ENCODE measurements around the gene KLHL22. TPM values are rescaled to one million over a fixed set of nuclear protein-coding genes. Genes with fewer than 3 reads are reported as not detected.
"Not testable (repeated sequence)": the region's sequence is repeated elsewhere in the genome, so short reads cannot be mapped to it uniquely, and the experiment has no call there.

The KLHL22 gene
- total RNA-seq, result 10 to 100 TPM; 18.0 to 20.2 TPM

DNA sequence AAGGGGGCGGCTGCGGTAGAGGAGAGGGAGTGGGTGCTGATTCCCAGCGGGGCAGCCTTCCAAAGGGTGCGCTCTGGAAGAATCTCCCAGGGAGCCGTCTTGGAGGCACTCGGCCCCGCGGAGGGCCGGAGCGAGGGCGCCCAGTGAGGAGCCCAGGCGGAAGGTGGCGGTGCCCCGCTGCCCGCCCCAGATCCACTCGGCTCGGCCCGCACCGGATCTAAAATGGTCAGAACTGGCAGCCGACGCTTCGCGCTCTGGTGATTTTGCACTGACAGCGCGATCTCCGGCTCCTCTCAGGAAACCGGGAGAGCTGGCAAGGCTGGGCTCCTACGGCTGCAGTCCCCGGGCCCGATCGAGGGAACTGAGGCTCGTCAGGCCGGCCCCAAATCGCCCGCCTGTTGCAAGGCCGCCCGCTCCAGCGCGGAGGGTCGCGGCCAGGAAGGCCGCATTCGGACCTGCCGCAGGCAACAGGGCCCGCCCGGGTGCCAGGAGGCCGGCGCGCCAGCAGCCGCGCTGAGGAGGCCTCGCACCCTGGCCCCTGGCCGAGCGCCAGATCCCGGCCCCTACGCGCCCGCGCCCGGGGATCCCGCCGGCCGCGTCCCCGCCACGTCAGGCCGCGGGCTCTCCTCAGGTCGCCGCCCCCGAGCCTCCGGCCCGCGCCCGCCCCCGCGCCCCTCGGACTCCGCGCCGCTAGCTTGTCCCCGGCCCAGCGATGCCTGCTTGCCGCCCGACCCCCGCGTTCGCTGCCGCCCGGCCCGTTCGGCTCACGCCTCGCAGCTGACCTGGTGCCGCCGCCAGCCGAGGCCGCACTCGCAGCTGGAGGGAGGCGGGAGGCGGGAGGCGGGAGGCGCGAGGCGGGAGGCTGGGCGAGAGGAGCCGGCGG lies at the start of gene KLHL22:
TSS of gene KLHL22 (minus strand) at position 818 of the 883 bp plus-strand sequence. CDS start 6,584 bp downstream, outside the sequence.
- no peaks in the 10 kb centered on the region for H3K9me3 Mint-ChIP-seq
- ATAC-seq (peak in 1 of 2 donors; percentile 41), DNase-seq (ENCODE audit: low spot score in 2 of 2) (peak; percentile 41 to 62)
- peak within 1 kb of the TSS; percentile 69 to 90 for H3K27ac Mint-ChIP-seq
- peaks cover 0 to 6% of the 10 kb centered on the region in 2 donors for H3K36me3 Mint-ChIP-seq

DNA sequence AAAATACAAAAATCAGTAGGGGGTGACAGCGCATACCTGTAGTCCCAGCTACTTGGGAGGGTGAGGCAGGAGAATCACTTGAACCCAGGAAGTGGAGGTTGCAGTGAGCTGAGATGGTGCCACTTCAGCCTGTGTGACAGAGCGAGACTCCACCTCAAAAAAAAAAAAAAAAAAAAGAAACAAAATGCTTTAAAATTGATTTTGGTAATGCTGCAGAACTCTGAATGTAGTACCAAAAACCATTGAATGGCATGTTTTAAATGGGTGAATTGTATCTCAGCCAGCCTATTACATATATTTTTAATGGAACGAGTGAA lies 49.7 kb upstream of the KLHL22 start:
- H3K36me3 Mint-ChIP-seq, result peaks cover 0 to 45% of the 10 kb centered on the region in 2 donors
- ATAC-seq; H3K27ac Mint-ChIP-seq; DNase-seq (ENCODE audit: low spot score in 2 of 2); H3K9me3 Mint-ChIP-seq: not testable (repeated sequence)

- DNase-seq (ENCODE audit: low spot score in 2 of 2) (no peak), ATAC-seq (no peak)
- Mint-ChIP-seq H3K27ac (peak overlapping the region; percentile 44 to 83), H3K9me3 (no peaks in the 10 kb centered on the region), H3K36me3 (peaks cover under 1 to 62% of the 10 kb centered on the region in 2 donors)
These were observed 47.1 kb upstream of the KLHL22 start for GRCh38 chr22:20542736-20543135.

DNA sequence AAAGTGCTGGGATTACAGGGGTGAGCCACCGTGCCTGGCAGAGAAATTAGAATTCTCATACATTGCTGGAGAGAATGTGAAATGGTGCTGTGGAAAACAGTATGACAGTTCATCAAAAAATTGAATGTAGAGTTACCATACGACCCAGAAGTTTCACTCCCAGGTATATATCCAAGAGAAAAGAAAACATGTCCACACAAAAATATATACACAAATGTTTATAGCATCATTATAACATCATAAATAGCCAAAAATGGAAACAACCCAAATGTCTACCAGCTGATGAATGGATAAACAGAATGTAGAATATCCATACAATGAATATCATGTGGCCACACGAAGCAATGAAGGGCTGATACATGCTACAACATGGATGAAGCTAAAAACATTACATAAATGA lies 46.5 kb upstream of the KLHL22 start:
- H3K36me3 Mint-ChIP-seq, result peaks cover 4 to 63% of the 10 kb centered on the region in 2 donors
- DNase-seq (ENCODE audit: low spot score in 2 of 2) (no peak), ATAC-seq (no peak)
- no peak overlapping the region for H3K27ac Mint-ChIP-seq
- no peaks in the 10 kb centered on the region for H3K9me3 Mint-ChIP-seq

- not testable (repeated sequence) for H3K27ac Mint-ChIP-seq; ATAC-seq; H3K9me3 Mint-ChIP-seq; DNase-seq (ENCODE audit: low spot score in 2 of 2)
- H3K36me3 Mint-ChIP-seq, result peaks cover 4 to 42% of the 10 kb centered on the region in 2 donors
These were observed 43.3 kb upstream of the KLHL22 start for GRCh38 chr22:20538875-20539274.

DNA sequence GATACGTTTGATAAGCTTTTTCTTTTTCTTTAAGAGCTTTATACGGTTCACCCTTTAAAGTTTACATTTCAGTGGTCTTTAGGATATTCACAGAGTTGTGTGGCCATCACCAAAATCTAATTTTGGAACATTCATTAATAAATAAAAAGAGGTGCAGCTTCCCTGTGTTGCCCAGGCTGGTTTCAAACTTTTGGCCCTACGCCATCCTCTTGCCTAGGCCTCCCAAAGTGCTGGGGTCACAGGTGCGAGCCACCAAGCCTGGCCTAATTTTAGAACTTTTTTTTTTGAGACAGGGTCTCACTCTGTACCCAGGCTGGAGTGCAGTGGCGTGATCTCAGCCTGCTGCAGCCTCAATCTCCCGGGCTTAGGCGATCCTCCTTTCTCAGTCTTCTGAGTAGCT lies 42.4 kb upstream of the KLHL22 start:
- Mint-ChIP-seq H3K36me3 (peaks cover 4 to 35% of the 10 kb centered on the region in 2 donors), H3K9me3 (no peaks in the 10 kb centered on the region), H3K27ac (no peak overlapping the region)
- ATAC-seq (no peak), DNase-seq (ENCODE audit: low spot score in 2 of 2) (no peak)

DNA sequence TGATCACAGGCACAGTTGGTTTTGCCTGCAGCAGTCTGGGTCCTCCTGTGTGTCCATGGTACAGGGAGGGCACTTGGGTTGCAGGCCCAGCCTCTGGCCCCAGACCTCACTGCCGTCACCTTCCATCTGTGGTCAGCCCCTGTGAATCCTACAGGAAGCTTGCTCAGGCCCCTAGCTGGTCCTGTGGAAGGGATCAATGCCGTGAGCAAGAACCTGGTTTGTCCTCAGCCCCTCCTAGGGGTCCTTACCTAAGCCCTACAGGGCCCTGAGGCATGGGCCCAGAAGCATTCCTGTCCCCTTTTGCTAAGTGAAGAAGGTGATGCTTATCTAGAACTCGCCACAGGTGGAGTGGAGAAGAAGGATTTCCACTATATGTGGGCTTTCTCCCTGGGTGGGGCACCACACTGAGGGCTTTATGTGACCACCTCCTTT lies 41.7 kb upstream of the KLHL22 start:
- Mint-ChIP-seq H3K27ac (no peak overlapping the region), H3K36me3 (peaks cover 4 to 29% of the 10 kb centered on the region in 2 donors), H3K9me3 (no peaks in the 10 kb centered on the region)
- DNase-seq (ENCODE audit: low spot score in 2 of 2) (no peak), ATAC-seq (no peak)

- Mint-ChIP-seq H3K27ac (peak overlapping the region; percentile 2 to 56), H3K36me3 (peaks cover 4 to 29% of the 10 kb centered on the region in 2 donors), H3K9me3 (no peaks in the 10 kb centered on the region)
- DNase-seq (ENCODE audit: low spot score in 2 of 2) (no peak), ATAC-seq (no peak)
These were observed 41.2 kb upstream of the KLHL22 start for GRCh38 chr22:20536590-20537324.

- no peaks in the 10 kb centered on the region for H3K9me3 Mint-ChIP-seq
- DNase-seq (ENCODE audit: low spot score in 2 of 2) (no peak), ATAC-seq (peak in 1 of 2 donors; percentile 16)
- peak overlapping the region; percentile 8 to 49 for H3K27ac Mint-ChIP-seq
- H3K36me3 Mint-ChIP-seq, result peaks cover 4 to 16% of the 10 kb centered on the region in 2 donors
These were observed 38.3 kb upstream of the KLHL22 start for GRCh38 chr22:20533879-20534265.

- Mint-ChIP-seq H3K27ac (peak overlapping the region; percentile 41 to 60), H3K36me3 (peaks cover 4 to 14% of the 10 kb centered on the region in 2 donors), H3K9me3 (no peaks in the 10 kb centered on the region)
- ATAC-seq, result peak in 1 of 2 donors; percentile 26
- DNase-seq (ENCODE audit: low spot score in 2 of 2), result no peak
These were observed 37.7 kb upstream of the KLHL22 start for GRCh38 chr22:20533095-20533878.

GRCh38 chr22:20532256-20532993 lies 36.8 kb upstream of the KLHL22 start:
- ATAC-seq (no peak), DNase-seq (ENCODE audit: low spot score in 2 of 2) (no peak)
- peak overlapping the region; percentile 76 to 79 for H3K27ac Mint-ChIP-seq
- peaks cover 5 to 22% of the 10 kb centered on the region in 2 donors for H3K36me3 Mint-ChIP-seq
- no peaks in the 10 kb centered on the region for H3K9me3 Mint-ChIP-seq

GRCh38 chr22:20531404-20532201 lies 36.0 kb upstream of the KLHL22 start:
- ATAC-seq (peak in 1 of 2 donors; percentile 23), DNase-seq (ENCODE audit: low spot score in 2 of 2) (no peak)
- Mint-ChIP-seq H3K27ac (peak overlapping the region; percentile 76 to 79), H3K36me3 (peaks cover 8 to 25% of the 10 kb centered on the region in 2 donors), H3K9me3 (no peaks in the 10 kb centered on the region)

DNA sequence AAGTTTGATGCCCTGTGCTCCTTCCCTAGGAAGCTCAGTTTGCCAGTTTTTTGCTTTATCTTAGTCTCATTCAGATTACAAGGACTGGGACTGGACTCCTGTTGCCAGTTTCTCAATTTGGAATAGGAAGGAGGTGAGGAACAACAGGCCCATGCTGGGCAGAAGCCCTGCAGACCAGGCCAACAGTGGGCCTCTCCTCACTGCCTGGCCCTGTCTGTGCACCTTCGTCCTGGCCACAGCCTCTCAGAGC lies 35.5 kb upstream of the KLHL22 start:
- no peak for ATAC-seq
- H3K27ac Mint-ChIP-seq, result peak overlapping the region in 1 of 2 donors; percentile 76
- DNase-seq (ENCODE audit: low spot score in 2 of 2), result no peak
- peaks cover 13 to 29% of the 10 kb centered on the region in 2 donors for H3K36me3 Mint-ChIP-seq
- no peaks in the 10 kb centered on the region for H3K9me3 Mint-ChIP-seq

DNA sequence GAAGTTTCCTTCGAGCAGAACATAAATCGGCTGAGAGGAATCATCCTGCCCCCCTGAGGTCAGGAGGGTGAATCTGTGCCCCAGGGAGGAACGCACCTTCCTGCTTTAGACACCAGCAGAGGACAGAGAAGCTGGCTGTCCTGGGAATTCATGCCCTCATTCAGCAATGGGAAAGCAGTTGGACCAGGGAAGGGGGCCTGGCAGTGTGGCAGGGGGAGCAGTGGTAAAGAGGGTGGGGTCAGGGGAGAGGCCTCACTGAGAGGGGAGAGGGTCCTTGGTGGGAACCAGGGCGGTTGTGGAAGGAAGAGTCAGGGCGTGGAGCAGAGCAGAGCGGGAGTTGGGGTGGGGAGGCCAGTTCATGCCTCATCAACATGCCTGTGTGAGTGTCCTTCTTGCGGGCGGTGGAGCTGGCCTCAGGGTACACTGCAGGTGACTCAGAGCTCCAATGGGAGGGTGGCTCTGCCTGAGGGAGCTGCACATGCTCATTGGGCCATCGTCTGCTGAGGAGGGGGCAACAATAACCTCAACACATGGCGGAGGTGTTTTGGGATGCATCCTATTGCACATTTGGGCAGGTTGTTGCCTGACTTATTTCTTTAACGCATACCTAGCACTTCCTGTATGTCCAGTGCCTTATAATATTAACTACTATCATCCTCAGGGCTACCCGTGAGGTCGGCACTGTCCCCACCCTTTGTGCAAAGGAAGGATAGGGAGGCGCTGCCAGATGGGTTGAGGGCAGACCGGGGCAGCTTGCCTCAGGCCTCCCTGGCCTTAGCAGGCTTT lies 35.0 kb upstream of the KLHL22 start:
- no peak for DNase-seq (ENCODE audit: low spot score in 2 of 2)
- peaks cover 13 to 30% of the 10 kb centered on the region in 2 donors for H3K36me3 Mint-ChIP-seq
- H3K27ac Mint-ChIP-seq, result peak overlapping the region in 1 of 2 donors; percentile 69
- ATAC-seq, result no peak
- H3K9me3 Mint-ChIP-seq, result no peaks in the 10 kb centered on the region
